OCI-LY7 (cell line): ENCODE measurements around the gene UBTD1. TPM values are rescaled to one million over a fixed set of nuclear protein-coding genes. Genes with fewer than 3 reads are reported as not detected.

Experiments used
- BruUV-seq: library from RNA; stranded (reverse); fragments of 400-500 nt; replicated peaks from 2 replicates; lab custom pipeline; 2021; lab: Mats Ljungman, UMichigan
- CTCF ChIA-PET: fragments of 300-600 bp; sonication (Branson Sonifier 250); formaldehyde crosslinking; loops from one replicate; lab custom pipeline; 2022; ENCODE audit warnings: antibody characterized with exemption; ENCODE audit not compliant: unreplicated experiment; lab: Charles Lee
- POLR2A ChIA-PET: fragments of 300-600 bp; sonication (Branson Sonifier 250); formaldehyde crosslinking; loops from one replicate; lab custom pipeline; 2022; ENCODE audit warnings: antibody characterized with exemption; lab: Charles Lee
- DNase-seq: peaks from one replicate; pipeline ENCODE4 v3.0.0-alpha.2; 2015; ENCODE audit warnings: low spot score
- H2AFZ ChIP-seq: fragments of 200-600 bp; sonication (generic), shearing (Covaris generic); 2 replicates; pipeline ENCODE4 v1.6.1; 2014; ENCODE audit warnings: mild to moderate bottlenecking, antibody characterized with exemption, low read length, moderate library complexity
- H3K27ac ChIP-seq: fragments of 200-600 bp; sonication (generic); 2 replicates; pipeline ENCODE4 v1.5.1; 2014; ENCODE audit warnings: mixed run types, low read depth, mild to moderate bottlenecking, moderate library complexity, low read length, inconsistent platforms; ENCODE audit not compliant: poor library complexity, severe bottlenecking
- H3K36me3 ChIP-seq: fragments of 200-600 bp; sonication (generic); 2 replicates; pipeline ENCODE4 v1.6.1; 2014; ENCODE audit warnings: mild to moderate bottlenecking, antibody characterized with exemption, low read length, moderate library complexity, mixed read lengths; ENCODE audit not compliant: insufficient read depth
- H3K4me1 ChIP-seq: fragments of 200-600 bp; sonication (generic); 2 replicates; pipeline ENCODE4 v1.5.1; 2014; ENCODE audit warnings: mild to moderate bottlenecking, low read length; ENCODE audit not compliant: insufficient read depth, poor library complexity, severe bottlenecking
- H3K4me2 ChIP-seq: fragments of 200-600 bp; sonication (generic); 2 replicates; pipeline ENCODE4 v1.6.1; 2014; ENCODE audit warnings: mild to moderate bottlenecking, low read length
- H3K4me3 ChIP-seq: fragments of 200-600 bp; sonication (generic); 2 replicates; pipeline ENCODE4 v1.5.1; 2014; ENCODE audit warnings: mild to moderate bottlenecking, low read depth, low read length; ENCODE audit not compliant: poor library complexity, severe bottlenecking
- H3K79me2 ChIP-seq: fragments of 200-600 bp; sonication (generic); 2 replicates; pipeline ENCODE4 v1.6.1; 2016; ENCODE audit warnings: low read depth, mild to moderate bottlenecking, low read length, moderate library complexity, mixed read lengths; ENCODE audit not compliant: insufficient read depth
- H3K9me2 ChIP-seq: fragments of 200-600 bp; sonication (generic); 2 replicates; pipeline ENCODE4 v1.6.1; 2016; ENCODE audit warnings: mild to moderate bottlenecking, low read length, mixed read lengths; ENCODE audit not compliant: insufficient read depth
- H3K9me3 ChIP-seq: fragments of 200-600 bp; sonication (generic); 2 replicates; pipeline ENCODE4 v1.6.1; 2014; ENCODE audit warnings: mild to moderate bottlenecking, mixed run types, low read length, mixed read lengths
- H4K20me1 ChIP-seq: fragments of 200-600 bp; sonication (generic); 2 replicates; pipeline ENCODE4 v1.6.1; 2014; ENCODE audit warnings: mild to moderate bottlenecking, antibody characterized with exemption, low read length, moderate library complexity, mixed read lengths; ENCODE audit not compliant: insufficient read depth
- EZH2phosphoT487 ChIP-seq: fragments of 200-600 bp; sonication (generic); IDR thresholded peaks from 2 replicates; pipeline ENCODE4 v1.6.1; 2018; ENCODE audit warnings: low read depth, borderline replicate concordance, mild to moderate bottlenecking, mixed run types, antibody characterized with exemption, low read length, moderate library complexity, mixed read lengths
- intact Hi-C: fragments of 100-400 bp; cut with micrococcal nuclease; formaldehyde crosslinking; loops from one replicate; pipeline ENCODE4 v1.10.0; 2022; ENCODE audit not compliant: unreplicated experiment
- total RNA-seq, 2 experiments: library from RNA; depleted of rRNA in 1 of 2; stranded (reverse); fragments of >200 nt in 1 of 2; shearing (Covaris generic) in 1 of 2; gene quantifications; 2 replicates each; pipeline ENCODE4 v1.2.3, GENCODE V29; 2014 to 2022
- TF ChIP-seq, protein P1 (sequence below): fragments of 200-600 bp; sonication (generic); conservative IDR thresholded peaks from 2 replicates; pipeline ENCODE4 v1.5.1; 2014; ENCODE audit warnings: mild to moderate bottlenecking, antibody characterized with exemption, low read length, moderate library complexity, mixed read lengths

The UBTD1 gene
- total RNA-seq, 2 experiments from 2014 or later = 1.4 to 2.2 TPM

DNA sequence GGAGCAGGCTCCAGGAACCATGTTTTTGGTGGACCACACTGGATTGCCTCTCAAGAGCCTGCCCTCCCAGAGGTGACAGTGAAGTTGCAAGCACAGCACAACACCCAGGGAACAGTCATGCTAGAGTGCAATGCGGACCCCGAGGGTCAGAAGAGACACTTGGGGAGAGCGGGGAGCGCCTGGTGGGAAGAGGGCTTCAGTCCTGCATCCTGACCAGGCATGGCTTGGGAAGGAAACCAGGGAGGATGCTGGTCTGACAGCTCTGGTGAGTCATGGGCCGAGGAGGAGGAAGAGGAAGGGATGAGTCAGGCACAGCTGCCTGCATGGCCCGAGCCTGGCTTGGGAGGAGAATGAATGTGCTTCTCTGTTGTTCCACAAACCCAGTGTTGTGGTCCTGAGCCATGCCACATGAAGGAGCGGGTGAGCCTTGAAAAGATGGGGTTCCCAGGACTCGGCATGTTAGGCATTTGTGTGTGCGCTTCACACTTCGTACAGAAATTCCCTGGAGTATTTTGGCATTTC is 44.4 kb downstream of the UBTD1 start:
- ChIA-PET POLR2A (no interaction called here), CTCF (no interaction called here)
- no peak for DNase-seq
- H3K27ac ChIP-seq = no peak overlapping the region
- intact Hi-C loops = no loop called here
- H3K79me2 ChIP-seq = no peaks in the 10 kb centered on the region
- no peaks in the 10 kb centered on the region for H3K9me3 ChIP-seq
- H3K4me3 ChIP-seq = no peak overlapping the region
- no peaks in the 10 kb centered on the region for H3K4me1 ChIP-seq
- TF ChIP-seq, protein P1, sequence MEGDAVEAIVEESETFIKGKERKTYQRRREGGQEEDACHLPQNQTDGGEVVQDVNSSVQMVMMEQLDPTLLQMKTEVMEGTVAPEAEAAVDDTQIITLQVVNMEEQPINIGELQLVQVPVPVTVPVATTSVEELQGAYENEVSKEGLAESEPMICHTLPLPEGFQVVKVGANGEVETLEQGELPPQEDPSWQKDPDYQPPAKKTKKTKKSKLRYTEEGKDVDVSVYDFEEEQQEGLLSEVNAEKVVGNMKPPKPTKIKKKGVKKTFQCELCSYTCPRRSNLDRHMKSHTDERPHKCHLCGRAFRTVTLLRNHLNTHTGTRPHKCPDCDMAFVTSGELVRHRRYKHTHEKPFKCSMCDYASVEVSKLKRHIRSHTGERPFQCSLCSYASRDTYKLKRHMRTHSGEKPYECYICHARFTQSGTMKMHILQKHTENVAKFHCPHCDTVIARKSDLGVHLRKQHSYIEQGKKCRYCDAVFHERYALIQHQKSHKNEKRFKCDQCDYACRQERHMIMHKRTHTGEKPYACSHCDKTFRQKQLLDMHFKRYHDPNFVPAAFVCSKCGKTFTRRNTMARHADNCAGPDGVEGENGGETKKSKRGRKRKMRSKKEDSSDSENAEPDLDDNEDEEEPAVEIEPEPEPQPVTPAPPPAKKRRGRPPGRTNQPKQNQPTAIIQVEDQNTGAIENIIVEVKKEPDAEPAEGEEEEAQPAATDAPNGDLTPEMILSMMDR = no peak
- no peak for TF ChIP-seq EZH2phosphoT487
- no peak overlapping the region for H2AFZ ChIP-seq
- no peaks in the 10 kb centered on the region for H4K20me1 ChIP-seq
- no peaks in the 10 kb centered on the region for H3K36me3 ChIP-seq
- BruUV-seq = no TSS peak
- no peak overlapping the region for H3K4me2 ChIP-seq
- H3K9me2 ChIP-seq = no peaks in the 10 kb centered on the region

DNA sequence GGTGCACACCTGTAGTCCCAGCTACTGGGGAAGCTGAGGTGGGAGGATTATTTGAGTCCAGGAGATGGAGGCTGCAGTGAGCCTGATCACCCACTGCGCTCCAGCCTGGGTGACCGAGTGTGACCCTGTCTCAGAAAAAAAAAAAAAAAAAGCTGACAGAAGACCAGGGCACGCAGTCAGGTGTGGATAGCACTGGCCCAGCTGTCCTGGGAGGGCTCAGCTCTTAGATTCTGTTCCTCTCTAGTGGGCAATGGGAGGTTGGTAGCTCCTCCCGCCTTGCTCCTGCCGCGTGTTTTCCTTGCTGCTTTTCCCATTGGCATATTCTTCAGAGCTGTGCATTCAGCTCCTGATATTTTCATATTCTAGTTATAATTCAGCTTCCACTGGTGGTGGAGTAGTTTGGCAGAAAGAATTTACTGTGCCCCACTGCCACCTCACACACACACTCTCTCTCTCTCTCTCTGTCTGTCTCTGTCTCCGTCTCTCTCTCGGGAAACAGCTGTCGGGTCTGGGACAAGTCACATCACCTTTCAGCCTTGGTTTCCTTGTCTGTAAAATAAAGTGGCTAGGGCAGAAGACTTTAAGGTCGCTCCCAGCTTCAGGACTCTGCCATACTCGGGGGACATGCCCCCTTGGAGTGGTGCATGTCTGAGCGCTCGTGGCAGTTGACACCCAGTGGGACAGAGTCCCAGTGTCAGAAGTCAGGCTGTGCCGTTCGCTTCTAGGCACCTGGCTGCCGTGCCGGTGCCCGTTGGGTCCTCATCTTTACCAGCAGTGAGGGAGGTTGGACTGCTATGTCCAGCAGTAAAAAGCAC is 47.9 kb downstream of the UBTD1 start:
- no peaks in the 10 kb centered on the region for H3K4me1 ChIP-seq
- no peaks in the 10 kb centered on the region for H3K79me2 ChIP-seq
- H3K27ac ChIP-seq = no peak overlapping the region
- H4K20me1 ChIP-seq = no peaks in the 10 kb centered on the region
- BruUV-seq = no TSS peak
- no peak for TF ChIP-seq EZH2phosphoT487
- TF ChIP-seq, protein P1 = no peak
- no peak for DNase-seq
- intact Hi-C loops = no loop called here
- ChIA-PET CTCF (no interaction called here), POLR2A (interaction anchor here (0.6 to 1.1 kb wide), 4 partner anchors 41 to 181 kb away, joined by 3 to 5 read pairs (median 4); no protein-coding TSS in a partner anchor)
- no peaks in the 10 kb centered on the region for H3K36me3 ChIP-seq
- no peak overlapping the region for H2AFZ ChIP-seq
- H3K9me3 ChIP-seq = no peaks in the 10 kb centered on the region
- H3K4me2 ChIP-seq = no peak overlapping the region
- H3K4me3 ChIP-seq = no peak overlapping the region
- no peaks in the 10 kb centered on the region for H3K9me2 ChIP-seq

DNA sequence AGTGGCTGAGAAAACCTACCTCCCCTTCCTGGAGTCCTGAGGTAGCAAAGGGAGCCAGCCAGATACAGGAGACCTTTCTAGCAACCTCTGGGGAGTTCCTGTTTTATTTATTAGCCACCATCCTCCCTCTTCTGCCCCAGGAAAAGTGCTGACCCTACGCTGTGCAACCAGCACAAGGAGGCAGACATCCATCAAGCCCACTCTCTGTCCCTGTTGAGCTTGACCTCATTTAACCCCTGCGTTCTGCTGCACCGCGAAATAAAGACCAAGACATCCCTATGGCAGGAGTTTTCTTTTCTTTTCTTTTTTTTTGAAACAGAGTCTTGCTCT is 48.5 kb downstream of the UBTD1 start:
- no peaks in the 10 kb centered on the region for H3K9me3 ChIP-seq
- CTCF ChIA-PET = no interaction called here
- no peaks in the 10 kb centered on the region for H3K79me2 ChIP-seq
- H2AFZ ChIP-seq = no peak overlapping the region
- intact Hi-C loops = no loop called here
- H3K4me2 ChIP-seq = no peak overlapping the region
- TF ChIP-seq, protein P1 = no peak
- no peak for TF ChIP-seq EZH2phosphoT487
- no peaks in the 10 kb centered on the region for H3K9me2 ChIP-seq
- H3K36me3 ChIP-seq = no peaks in the 10 kb centered on the region
- H3K4me3 ChIP-seq = no peak overlapping the region
- H3K27ac ChIP-seq = no peak overlapping the region
- no peak for DNase-seq
- H4K20me1 ChIP-seq = no peaks in the 10 kb centered on the region
- POLR2A ChIA-PET = interaction anchor here (0.8 to 1.0 kb wide), 2 partner anchors 10 to 109 kb away, joined by 3 to 6 read pairs; no protein-coding TSS in a partner anchor
- no peaks in the 10 kb centered on the region for H3K4me1 ChIP-seq
- BruUV-seq = no TSS peak
